K562 (cell line): ENCODE results near the gene CFAP221. TPM values are rescaled to one million over a fixed set of nuclear protein-coding genes. Genes with fewer than 3 reads are reported as not detected.
A peak's percentile ranks its signal among the peaks of the same experiment; 100 is the strongest.

Experiments used
- ATAC-seq: fragments of 200-7000 bp; cut with Tn5 transposase; 3 replicates; pipeline ENCODE4 v1.9.1; 2020; ENCODE audit warnings: moderate library complexity
- BruUV-seq: library from RNA; stranded (reverse); fragments of 400-500 nt; replicated peaks from 2 replicates; lab custom pipeline; 2021; lab: Mats Ljungman, UMichigan
- CTCF ChIA-PET: fragments of 300-600 bp; formaldehyde crosslinking; extraction: SDS; loops from one replicate; lab custom pipeline; 2021; ENCODE audit warnings: low intra/inter-chr PET ratio; lab: Yijun Ruan, JAX
- POLR2A ChIA-PET: fragments of 300-600, 350-650 bp; sonication (Branson Sonifier 250); formaldehyde crosslinking; extraction: SDS; loops from one replicate; lab custom pipeline; 2021; ENCODE audit warnings: antibody characterized with exemption, inconsistent platforms; lab: Yijun Ruan, JAX
- DNase-seq, 4 experiments: peaks; one replicate each; pipeline versions ENCODE4 v3.0.0 to v3.0.0-alpha.2; 2011 to 2018; ENCODE audit warnings: low spot score in 3 of 4, mixed read lengths in 3 of 4; ENCODE audit errors: extremely low read depth in 1 of 4
- FAIRE-seq: peaks from 2 replicates; lab custom pipeline; 2011; peaks lifted over from hg19 to GRCh38; lab: Jason Lieb, UNC
- H2AFZ ChIP-seq: 2 replicates; pipeline ENCODE4 v1.6.0; 2011; ENCODE audit warnings: low read depth, low read length, control low read depth, inconsistent platforms
- H3K27ac ChIP-seq: fragments of 200-600 bp; 3 replicates; pipeline ENCODE4 v1.8.0; 2011; ENCODE audit warnings: low read depth, mild to moderate bottlenecking, control low read depth, inconsistent platforms, low read length, moderate library complexity, mixed read lengths; ENCODE audit errors: extremely low read depth
- H3K27me3 ChIP-seq, 2 experiments: fragments of 300-600 bp in 1 of 2; 2 replicates in 1 of 2; 3 replicates in 1 of 2; pipeline versions ENCODE4 v1.6.0 to v1.8.0; 2011; ENCODE audit warnings: inconsistent platforms in 2 of 2, low read length in 2 of 2, mild to moderate bottlenecking in 1 of 2, mixed read lengths in 1 of 2, moderate library complexity in 1 of 2; ENCODE audit not compliant: control insufficient read depth in 2 of 2, insufficient read depth in 2 of 2
- H3K36me3 ChIP-seq: fragments of 300-600 bp; 3 replicates; pipeline ENCODE4 v1.8.0; 2011; ENCODE audit warnings: mild to moderate bottlenecking, low read length, inconsistent platforms; ENCODE audit not compliant: control insufficient read depth, insufficient read depth
- H3K4me1 ChIP-seq, 2 experiments: fragments of 200-600 bp in 1 of 2; replicated peaks in 1 of 2; 2 replicates in 1 of 2; 3 replicates in 1 of 2; pipeline versions ENCODE4 v1.5.1 to v1.8.0; 2011; ENCODE audit warnings: inconsistent platforms in 2 of 2, low read length in 2 of 2, mild to moderate bottlenecking in 1 of 2, mixed read lengths in 1 of 2, moderate library complexity in 1 of 2; ENCODE audit not compliant: control insufficient read depth in 2 of 2, insufficient read depth in 2 of 2
- H3K4me2 ChIP-seq: 2 replicates; pipeline ENCODE4 v1.6.1; 2011; ENCODE audit warnings: low read length, control low read depth, inconsistent platforms, mixed read lengths; ENCODE audit not compliant: insufficient read depth
- H3K4me3 ChIP-seq: fragments of 200-600 bp; sonication (generic), shearing (Covaris generic); 2 replicates; pipeline ENCODE4 v1.5.1; 2016; ENCODE audit warnings: control low read depth, inconsistent platforms
- H3K79me2 ChIP-seq: fragments of 200-600 bp; 3 replicates; pipeline ENCODE4 v1.8.0; 2011; ENCODE audit warnings: low read length, inconsistent platforms; ENCODE audit not compliant: control insufficient read depth, insufficient read depth
- H3K9ac ChIP-seq, 2 experiments: 2 replicates each; pipeline versions ENCODE4 v1.6.0 to v1.6.1; 2011; ENCODE audit warnings: low read depth in 2 of 2, low read length in 2 of 2, control low read depth in 1 of 2, inconsistent platforms in 1 of 2, mild to moderate bottlenecking in 1 of 2, mixed read lengths in 1 of 2; ENCODE audit not compliant: insufficient read depth in 1 of 2
- H3K9me1 ChIP-seq: one replicate; pipeline ENCODE4 v1.6.0; 2011; ENCODE audit warnings: inconsistent platforms, mild to moderate bottlenecking, low read length, moderate library complexity; ENCODE audit not compliant: control insufficient read depth, insufficient read depth
- H3K9me3 ChIP-seq: replicated peaks from 2 replicates; pipeline ENCODE4 v1.5.1; 2011; ENCODE audit warnings: low read depth, low read length, inconsistent platforms; ENCODE audit not compliant: control insufficient read depth, insufficient read depth
- H4K20me1 ChIP-seq: replicated peaks from 2 replicates; pipeline ENCODE4 v1.6.1; 2011; ENCODE audit warnings: low read length, inconsistent platforms, mixed read lengths; ENCODE audit not compliant: control insufficient read depth, insufficient read depth
- HMGN3 ChIP-seq: IDR thresholded peaks from 2 replicates; pipeline ENCODE4 v1.6.1; 2011; ENCODE audit warnings: borderline replicate concordance, low read depth, mild to moderate bottlenecking, mixed read lengths, low read length; ENCODE audit not compliant: insufficient read length; ENCODE audit errors: extremely low read depth
- KAT8 ChIP-seq: fragments of 450-650 bp; IDR thresholded peaks from 2 replicates; pipeline ENCODE4 v1.6.1; 2016; ENCODE audit warnings: low read depth, mild to moderate bottlenecking
- NFYB ChIP-seq: IDR thresholded peaks from 2 replicates; pipeline ENCODE4 v1.6.1; 2011; ENCODE audit warnings: mild to moderate bottlenecking, moderate library complexity; ENCODE audit not compliant: insufficient read length; ENCODE audit errors: extremely low read depth
- RAD51 ChIP-seq: fragments of 450-650 bp; IDR thresholded peaks from 2 replicates; pipeline ENCODE4 v1.7.1; 2016; ENCODE audit warnings: low read depth, mild to moderate bottlenecking, borderline replicate concordance
- RCOR1 ChIP-seq, 2 experiments: IDR thresholded peaks; 2 replicates each; pipeline ENCODE4 v1.6.1; 2012; ENCODE audit warnings: low read depth in 2 of 2, low read length in 2 of 2, borderline replicate concordance in 1 of 2, improper control_type of control experiment in 1 of 2
- U2AF2 ChIP-seq: fragments of 200-400 bp; formaldehyde crosslinking; optimal IDR thresholded peaks from 2 replicates; pipeline ENCODE3; 2017; ENCODE audit warnings: low read depth, mild to moderate bottlenecking, low read length
- ZNF134 ChIP-seq: fragments of 250-450 bp; sonication (Bioruptor Pico); conservative IDR thresholded peaks from 2 replicates; pipeline ENCODE4 v1.4.0; 2020
- WGBS: fragments of 100-300 bp; shearing (Covaris generic); methylation state at CpG from one replicate; pipeline ENCODE4 v1.1.6; 2016; ENCODE audit warnings: low coverage, mixed read lengths; ENCODE audit not compliant: insufficient coverage; ENCODE audit errors: missing lambda C conversion rate; 5-methylcytosine and 5-hydroxymethylcytosine counted together
- in situ Hi-C: fragments of 300-500 bp; cut with MboI; formaldehyde crosslinking; loops from 4 replicates; pipeline ENCODE4 v1.15.0; 2018; ENCODE audit warnings: inconsistent platforms, mixed read lengths
- intact Hi-C: fragments of 100-400 bp; cut with micrococcal nuclease; formaldehyde crosslinking; loops from 2 replicates; pipeline ENCODE4 v1.14.2; 2022
- polyA plus RNA-seq, 8 experiments: library from polyadenylated mRNA; depleted of rRNA in 4 of 8; stranded (reverse) in 5 of 8; unstranded in 3 of 8; fragments of >200 nt; fragmentation: Nextera tagmentation in 2 of 8; fragmentation: Illumina TruSeq in 1 of 8; extraction: Ambion mirVana in 2 of 8; extraction: Trizol in 1 of 8; gene quantifications; 2 replicates each; pipeline versions ENCODE4 v1.2.1 to v1.2.3, GENCODE V29; 2011 to 2014; ENCODE audit warnings: inconsistent platforms in 1 of 8, missing spikeins in 1 of 8
- total RNA-seq, 7 experiments: library from RNA; depleted of rRNA in 6 of 7; stranded (reverse); fragments of >200 nt in 6 of 7; fragmentation: Illumina TruSeq in 2 of 7; extraction: Trizol in 2 of 7; gene quantifications; 2 replicates each; pipeline versions ENCODE4 v1.2.1 to v1.2.3, GENCODE V29; 2011 to 2021; ENCODE audit warnings: low replicate concordance in 1 of 7
- TF ChIP-seq, protein P1 (sequence below): sonication (generic); formaldehyde crosslinking; IDR thresholded peaks from 2 replicates; pipeline ENCODE4 v1.9.0; 2022; ENCODE audit warnings: mild to moderate bottlenecking, missing genetic modification reagents
- TF ChIP-seq, protein P2 (sequence below): fragments of 250-450 bp; sonication (Bioruptor Pico); IDR thresholded peaks from 2 replicates; pipeline ENCODE4 v1.4.0; 2020; ENCODE audit warnings: mild to moderate bottlenecking, moderate library complexity
- TF ChIP-seq, protein P3 (sequence below), 2 experiments: fragments of 200-800 bp in 1 of 2; sonication (Bioruptor generic) in 1 of 2; sonication (generic) in 1 of 2; formaldehyde crosslinking in 1 of 2; IDR thresholded peaks in 1 of 2; conservative IDR thresholded peaks in 1 of 2; 2 replicates each; pipeline versions ENCODE4 v1.5.0 to v1.6.1; 2016 to 2020; ENCODE audit warnings: missing compliant biosample characterization in 1 of 2, missing genetic modification characterization in 1 of 2, missing genetic modification reagents in 1 of 2
- TF ChIP-seq, protein P4 (sequence below): fragments of 250-450 bp; sonication (Bioruptor Pico); IDR thresholded peaks from 2 replicates; pipeline ENCODE4 v1.4.0; 2020; ENCODE audit warnings: borderline replicate concordance
- TF ChIP-seq, protein P5 (sequence below): fragments of 250-450 bp; sonication (Bioruptor Pico); IDR thresholded peaks from 2 replicates; pipeline ENCODE4 v1.8.0; 2021; ENCODE audit warnings: mild to moderate bottlenecking, moderate library complexity

CFAP221 gene
- total and polyA plus RNA-seq, 9 of the 15 experiments (the other 6 are each of a cell fraction or from before 2014, with no cell fraction given): 0.09 to 1.4 (median 0.65) TPM

DNA sequence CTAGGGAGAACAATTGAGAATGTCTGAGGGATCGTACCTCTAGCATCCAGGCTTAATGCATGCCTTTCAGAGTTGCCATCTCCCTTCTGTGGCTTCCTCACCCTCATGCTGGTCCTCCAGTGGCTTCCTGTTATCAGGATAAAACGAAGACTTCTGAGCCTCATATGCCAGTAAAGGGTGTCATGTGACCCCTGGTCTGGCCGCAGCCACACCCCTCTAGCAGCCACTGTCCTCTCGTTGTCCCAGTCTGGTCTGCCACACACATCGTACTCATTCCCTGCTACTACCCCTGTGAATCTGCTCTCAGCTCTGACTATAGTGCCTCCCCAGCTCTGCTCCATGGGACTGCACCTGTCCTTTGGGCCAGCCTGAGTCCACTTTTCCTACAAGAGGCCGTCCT is 72.2 kb downstream of the CFAP221 start (continued):
- TF ChIP-seq RAD51: peak; percentile 17; the same call in 1 of the 2 replicates
- TF ChIP-seq, all 486 proteins: peak for 4

DNA sequence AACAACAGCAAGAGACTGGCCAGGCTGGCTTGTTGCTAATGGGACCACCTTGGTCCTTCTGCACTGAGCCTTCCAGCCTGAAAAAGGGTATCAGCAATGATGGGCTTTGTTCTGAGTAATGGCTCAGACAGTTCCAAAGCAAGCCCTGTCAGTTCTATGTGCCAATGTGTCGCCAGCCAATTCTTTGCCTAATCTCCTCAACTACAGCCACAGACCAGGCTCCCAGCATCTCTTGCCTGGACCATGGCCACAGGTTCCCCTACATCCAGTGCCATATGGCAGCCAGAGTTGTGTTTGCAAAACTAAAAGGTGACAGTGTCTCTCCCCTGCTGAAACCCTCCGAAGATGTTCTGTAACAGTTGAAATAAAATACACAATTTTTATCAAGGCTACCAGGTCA is 73.2 kb downstream of the CFAP221 start:
- Histone ChIP-seq H3K9me3 (no peaks in the 10 kb centered on the region), H2AFZ (no peak overlapping the region), H4K20me1 (no peaks in the 10 kb centered on the region), H3K79me2 (no peaks in the 10 kb centered on the region), H3K27ac (no peak overlapping the region), H3K27me3 (no peaks in the 10 kb centered on the region), H3K4me3 (no peak overlapping the region), H3K4me2 (no peak overlapping the region), H3K9me1 (no peaks in the 10 kb centered on the region), H3K9ac (no peak overlapping the region), H3K36me3 (no peaks in the 10 kb centered on the region), H3K4me1 (no peaks in the 10 kb centered on the region)
- ChIA-PET CTCF (no interaction called here), POLR2A (no interaction called here)
- in situ Hi-C loops: no loop called here
- TF ChIP-seq KAT8 (no peak), RCOR1 (IDR thresholded peaks at IDR 0.05; ENCODE audit: borderline replicate concordance in 1 of 2, low read depth in 2 of 2, low read length in 2 of 2) (no peak), ZNF134 (CRISPR knock-in tag) (no peak), HMGN3 (no peak), NFYB (no peak), U2AF2 (no peak)
- TF ChIP-seq, protein P1, sequence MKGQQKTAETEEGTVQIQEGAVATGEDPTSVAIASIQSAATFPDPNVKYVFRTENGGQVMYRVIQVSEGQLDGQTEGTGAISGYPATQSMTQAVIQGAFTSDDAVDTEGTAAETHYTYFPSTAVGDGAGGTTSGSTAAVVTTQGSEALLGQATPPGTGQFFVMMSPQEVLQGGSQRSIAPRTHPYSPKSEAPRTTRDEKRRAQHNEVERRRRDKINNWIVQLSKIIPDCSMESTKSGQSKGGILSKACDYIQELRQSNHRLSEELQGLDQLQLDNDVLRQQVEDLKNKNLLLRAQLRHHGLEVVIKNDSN (CRISPR knock-in tag): no peak
- TF ChIP-seq, protein P2, sequence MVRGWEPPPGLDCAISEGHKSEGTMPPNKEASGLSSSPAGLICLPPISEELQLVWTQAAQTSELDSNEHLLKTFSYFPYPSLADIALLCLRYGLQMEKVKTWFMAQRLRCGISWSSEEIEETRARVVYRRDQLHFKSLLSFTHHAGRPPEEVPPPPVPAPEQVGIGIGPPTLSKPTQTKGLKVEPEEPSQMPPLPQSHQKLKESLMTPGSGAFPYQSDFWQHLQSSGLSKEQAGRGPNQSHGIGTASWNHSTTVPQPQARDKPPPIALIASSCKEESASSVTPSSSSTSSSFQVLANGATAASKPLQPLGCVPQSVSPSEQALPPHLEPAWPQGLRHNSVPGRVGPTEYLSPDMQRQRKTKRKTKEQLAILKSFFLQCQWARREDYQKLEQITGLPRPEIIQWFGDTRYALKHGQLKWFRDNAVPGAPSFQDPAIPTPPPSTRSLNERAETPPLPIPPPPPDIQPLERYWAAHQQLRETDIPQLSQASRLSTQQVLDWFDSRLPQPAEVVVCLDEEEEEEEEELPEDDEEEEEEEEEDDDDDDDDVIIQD (CRISPR knock-in tag): no peak
- TF ChIP-seq, protein P3, sequence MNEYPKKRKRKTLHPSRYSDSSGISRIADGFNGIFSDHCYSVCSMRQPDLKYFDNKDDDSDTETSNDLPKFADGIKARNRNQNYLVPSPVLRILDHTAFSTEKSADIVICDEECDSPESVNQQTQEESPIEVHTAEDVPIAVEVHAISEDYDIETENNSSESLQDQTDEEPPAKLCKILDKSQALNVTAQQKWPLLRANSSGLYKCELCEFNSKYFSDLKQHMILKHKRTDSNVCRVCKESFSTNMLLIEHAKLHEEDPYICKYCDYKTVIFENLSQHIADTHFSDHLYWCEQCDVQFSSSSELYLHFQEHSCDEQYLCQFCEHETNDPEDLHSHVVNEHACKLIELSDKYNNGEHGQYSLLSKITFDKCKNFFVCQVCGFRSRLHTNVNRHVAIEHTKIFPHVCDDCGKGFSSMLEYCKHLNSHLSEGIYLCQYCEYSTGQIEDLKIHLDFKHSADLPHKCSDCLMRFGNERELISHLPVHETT (CRISPR knock-in tag; conservative IDR thresholded peaks at IDR 0.05 in 1 of 2, IDR thresholded peaks at IDR 0.05 in 1 of 2): no peak
- TF ChIP-seq, protein P4, sequence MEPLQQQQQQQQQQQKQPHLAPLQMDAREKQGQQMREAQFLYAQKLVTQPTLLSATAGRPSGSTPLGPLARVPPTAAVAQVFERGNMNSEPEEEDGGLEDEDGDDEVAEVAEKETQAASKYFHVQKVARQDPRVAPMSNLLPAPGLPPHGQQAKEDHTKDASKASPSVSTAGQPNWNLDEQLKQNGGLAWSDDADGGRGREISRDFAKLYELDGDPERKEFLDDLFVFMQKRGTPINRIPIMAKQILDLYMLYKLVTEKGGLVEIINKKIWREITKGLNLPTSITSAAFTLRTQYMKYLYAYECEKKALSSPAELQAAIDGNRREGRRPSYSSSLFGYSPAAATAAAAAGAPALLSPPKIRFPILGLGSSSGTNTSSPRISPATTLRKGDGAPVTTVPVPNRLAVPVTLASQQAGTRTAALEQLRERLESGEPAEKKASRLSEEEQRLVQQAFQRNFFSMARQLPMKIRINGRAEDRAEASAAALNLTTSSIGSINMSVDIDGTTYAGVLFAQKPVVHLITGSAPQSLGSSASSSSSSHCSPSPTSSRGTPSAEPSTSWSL (CRISPR knock-in tag): no peak
- TF ChIP-seq, protein P5, sequence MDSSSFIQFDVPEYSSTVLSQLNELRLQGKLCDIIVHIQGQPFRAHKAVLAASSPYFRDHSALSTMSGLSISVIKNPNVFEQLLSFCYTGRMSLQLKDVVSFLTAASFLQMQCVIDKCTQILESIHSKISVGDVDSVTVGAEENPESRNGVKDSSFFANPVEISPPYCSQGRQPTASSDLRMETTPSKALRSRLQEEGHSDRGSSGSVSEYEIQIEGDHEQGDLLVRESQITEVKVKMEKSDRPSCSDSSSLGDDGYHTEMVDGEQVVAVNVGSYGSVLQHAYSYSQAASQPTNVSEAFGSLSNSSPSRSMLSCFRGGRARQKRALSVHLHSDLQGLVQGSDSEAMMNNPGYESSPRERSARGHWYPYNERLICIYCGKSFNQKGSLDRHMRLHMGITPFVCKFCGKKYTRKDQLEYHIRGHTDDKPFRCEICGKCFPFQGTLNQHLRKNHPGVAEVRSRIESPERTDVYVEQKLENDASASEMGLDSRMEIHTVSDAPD (CRISPR knock-in tag): no peak
- 0% methylated on average over 2 of the region's 2 CpGs for WGBS
- DNase-seq: no peak
- no TSS peak for BruUV-seq
- FAIRE-seq: no peak
- ATAC-seq: no peak
- intact Hi-C loops: no loop called here
